ENCODE data around the gene FAAP20. TPM values are rescaled to one million over a fixed set of nuclear protein-coding genes. Genes with fewer than 3 reads are reported as not detected.

FAAP20 gene
- polyA plus RNA-seq, 2 of the 4 experiments (the other 2 are of a cell fraction) = 5.1 to 26.0 TPM

DNA sequence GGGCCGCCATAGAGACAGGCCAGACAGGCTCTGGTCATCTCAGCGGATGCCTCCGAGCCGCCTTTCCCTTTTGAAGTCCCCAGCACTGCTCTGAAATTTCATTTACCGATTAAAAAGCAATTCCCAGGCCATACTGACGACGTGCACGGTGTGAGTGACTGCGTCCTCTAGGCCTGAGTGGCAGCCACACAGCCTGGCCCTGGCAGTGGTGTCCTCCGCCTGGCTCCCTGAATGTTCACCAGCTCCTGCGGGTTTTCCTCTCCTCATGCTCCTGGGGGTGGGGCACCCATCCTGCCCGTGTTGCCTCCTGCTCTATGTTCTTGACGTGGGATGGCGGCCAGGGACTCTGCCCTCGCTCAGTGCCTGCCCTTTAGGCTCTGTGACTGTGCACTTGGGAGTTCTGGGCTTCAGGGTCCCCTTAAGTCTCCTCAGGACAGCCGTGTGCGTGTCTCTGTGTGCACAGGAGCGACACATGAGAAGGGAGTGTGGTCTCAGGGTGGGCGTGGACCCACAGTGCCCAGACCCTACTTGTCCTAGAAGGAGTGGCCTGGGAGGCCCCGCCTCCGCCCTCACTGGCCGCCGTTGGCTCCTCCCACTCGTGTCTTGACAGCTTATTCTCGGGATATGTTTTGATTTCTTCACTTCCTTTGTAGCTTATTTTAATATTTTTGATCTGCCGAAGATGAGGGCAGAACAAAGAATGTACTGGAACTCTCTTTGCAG, 37.1 kb upstream of the FAAP20 start:
- 56% methylated on average over 26 of the region's 26 CpGs for WGBS (ENCODE audit: missing lambda C conversion rate)
- H3K4me1 ChIP-seq = peaks cover 56% of the 10 kb centered on the region
- H3K4me3 ChIP-seq = peak overlapping the region; percentile 67; the same call in 1 of the 3 replicates
- peak overlapping the region in 1 of 2 experiments; percentile 83; a peak in 3 of 6 replicates for H3K27ac ChIP-seq
- POLR2A ChIA-PET = interaction anchor here (3.0 kb wide), 1 partner anchor 37 kb away, joined by 8 read pairs; the partner anchor contains the start of gene FAAP20
- peak overlapping the region; percentile 97 for H3K4me2 ChIP-seq
- TF ChIP-seq KDM5A (IDR thresholded peaks at IDR 0.05) (no peak), SMC3 (IDR thresholded peaks at IDR 0.05) (no peak), KDM1A (IDR thresholded peaks at IDR 0.05; ENCODE audit: low read depth) (no peak), NFE2L2 (conservative IDR thresholded peaks at IDR 0.05; ENCODE audit: low read length) (no peak), CHD4 (IDR thresholded peaks at IDR 0.05; ENCODE audit: borderline replicate concordance) (no peak), CEBPB (IDR thresholded peaks at IDR 0.05) (no peak), ZSCAN20 (CRISPR knock-in tag; IDR thresholded peaks at IDR 0.05) (no peak), ZFP36 (IDR thresholded peaks at IDR 0.05; ENCODE audit: borderline replicate concordance, partially characterized antibody) (no peak), ZNF302 (CRISPR knock-in tag; IDR thresholded peaks at IDR 0.05) (no peak), PBX3 (IDR thresholded peaks at IDR 0.05) (no peak), JUN (IDR thresholded peaks at IDR 0.05) (no peak), RAD21 (conservative IDR thresholded peaks at IDR 0.05 in 1 of 2, IDR thresholded peaks at IDR 0.05 in 1 of 2) (no peak), FOSL2 (IDR thresholded peaks at IDR 0.05) (no peak), FOSL2 (CRISPR knock-in tag; IDR thresholded peaks at IDR 0.05) (no peak), PHF8 (IDR thresholded peaks at IDR 0.05; ENCODE audit: borderline replicate concordance, low read depth) (no peak), FOXS1 (CRISPR knock-in tag; IDR thresholded peaks at IDR 0.05) (no peak)
- TF ChIP-seq, protein P1, sequence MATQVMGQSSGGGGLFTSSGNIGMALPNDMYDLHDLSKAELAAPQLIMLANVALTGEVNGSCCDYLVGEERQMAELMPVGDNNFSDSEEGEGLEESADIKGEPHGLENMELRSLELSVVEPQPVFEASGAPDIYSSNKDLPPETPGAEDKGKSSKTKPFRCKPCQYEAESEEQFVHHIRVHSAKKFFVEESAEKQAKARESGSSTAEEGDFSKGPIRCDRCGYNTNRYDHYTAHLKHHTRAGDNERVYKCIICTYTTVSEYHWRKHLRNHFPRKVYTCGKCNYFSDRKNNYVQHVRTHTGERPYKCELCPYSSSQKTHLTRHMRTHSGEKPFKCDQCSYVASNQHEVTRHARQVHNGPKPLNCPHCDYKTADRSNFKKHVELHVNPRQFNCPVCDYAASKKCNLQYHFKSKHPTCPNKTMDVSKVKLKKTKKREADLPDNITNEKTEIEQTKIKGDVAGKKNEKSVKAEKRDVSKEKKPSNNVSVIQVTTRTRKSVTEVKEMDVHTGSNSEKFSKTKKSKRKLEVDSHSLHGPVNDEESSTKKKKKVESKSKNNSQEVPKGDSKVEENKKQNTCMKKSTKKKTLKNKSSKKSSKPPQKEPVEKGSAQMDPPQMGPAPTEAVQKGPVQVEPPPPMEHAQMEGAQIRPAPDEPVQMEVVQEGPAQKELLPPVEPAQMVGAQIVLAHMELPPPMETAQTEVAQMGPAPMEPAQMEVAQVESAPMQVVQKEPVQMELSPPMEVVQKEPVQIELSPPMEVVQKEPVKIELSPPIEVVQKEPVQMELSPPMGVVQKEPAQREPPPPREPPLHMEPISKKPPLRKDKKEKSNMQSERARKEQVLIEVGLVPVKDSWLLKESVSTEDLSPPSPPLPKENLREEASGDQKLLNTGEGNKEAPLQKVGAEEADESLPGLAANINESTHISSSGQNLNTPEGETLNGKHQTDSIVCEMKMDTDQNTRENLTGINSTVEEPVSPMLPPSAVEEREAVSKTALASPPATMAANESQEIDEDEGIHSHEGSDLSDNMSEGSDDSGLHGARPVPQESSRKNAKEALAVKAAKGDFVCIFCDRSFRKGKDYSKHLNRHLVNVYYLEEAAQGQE (IDR thresholded peaks at IDR 0.05) = no peak
- TF ChIP-seq, protein P2, sequence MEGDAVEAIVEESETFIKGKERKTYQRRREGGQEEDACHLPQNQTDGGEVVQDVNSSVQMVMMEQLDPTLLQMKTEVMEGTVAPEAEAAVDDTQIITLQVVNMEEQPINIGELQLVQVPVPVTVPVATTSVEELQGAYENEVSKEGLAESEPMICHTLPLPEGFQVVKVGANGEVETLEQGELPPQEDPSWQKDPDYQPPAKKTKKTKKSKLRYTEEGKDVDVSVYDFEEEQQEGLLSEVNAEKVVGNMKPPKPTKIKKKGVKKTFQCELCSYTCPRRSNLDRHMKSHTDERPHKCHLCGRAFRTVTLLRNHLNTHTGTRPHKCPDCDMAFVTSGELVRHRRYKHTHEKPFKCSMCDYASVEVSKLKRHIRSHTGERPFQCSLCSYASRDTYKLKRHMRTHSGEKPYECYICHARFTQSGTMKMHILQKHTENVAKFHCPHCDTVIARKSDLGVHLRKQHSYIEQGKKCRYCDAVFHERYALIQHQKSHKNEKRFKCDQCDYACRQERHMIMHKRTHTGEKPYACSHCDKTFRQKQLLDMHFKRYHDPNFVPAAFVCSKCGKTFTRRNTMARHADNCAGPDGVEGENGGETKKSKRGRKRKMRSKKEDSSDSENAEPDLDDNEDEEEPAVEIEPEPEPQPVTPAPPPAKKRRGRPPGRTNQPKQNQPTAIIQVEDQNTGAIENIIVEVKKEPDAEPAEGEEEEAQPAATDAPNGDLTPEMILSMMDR (IDR thresholded peaks at IDR 0.05) = no peak
- H3K9me3 ChIP-seq = no peaks in the 10 kb centered on the region
- FAIRE-seq (no peak), DNase-seq (ENCODE audit: low read depth in 1 of 2, low spot score in 1 of 2) (peak in 1 of 2 experiments; percentile 35), ATAC-seq (peak in 1 of 2 experiments; percentile 32; a peak in 3 of 6 replicates)
- CTCF ChIA-PET = interaction anchor here (0.9 to 7.6 kb wide), 5 partner anchors 9 to 150 kb away, joined by 3 to 49 read pairs (median 6); partner anchors contain the start of gene FAAP20
